Ovary (tissue), 9 donors: ENCODE measurements around the gene CENPVL1. TPM values are rescaled to one million over a fixed set of nuclear protein-coding genes. Genes with fewer than 3 reads are reported as not detected.
A peak's percentile ranks its signal among the peaks of the same experiment; 100 is the strongest.
"Not testable (repeated sequence)": the region's sequence is repeated elsewhere in the genome, so short reads cannot be mapped to it uniquely, and the experiment has no call there.

ENCODE experiments used
- DNase-seq, 5 donors: peaks; one replicate each; pipeline ENCODE4 v3.0.0-alpha.2; 2019 to 2020
- H3K27ac ChIP-seq, 2 donors: fragments of 200-600 bp; one replicate each; pipeline versions ENCODE4 v1.5.1 to v1.8.0; 2019 to 2022
- H3K27me3 ChIP-seq: fragments of 200-600 bp; one replicate; pipeline ENCODE4 v1.8.0; 2022
- H3K36me3 ChIP-seq: fragments of 200-600 bp; sonication (generic); one replicate; pipeline ENCODE4 v1.5.1; 2019
- H3K4me1 ChIP-seq: one replicate; pipeline ENCODE4 v1.8.1; 2013; ENCODE audit warnings: mild to moderate bottlenecking, moderate library complexity; ENCODE audit not compliant: insufficient read depth
- H3K4me3 ChIP-seq: fragments of 200-600 bp; sonication (generic); one replicate; pipeline ENCODE4 v1.5.1; 2017
- H3K9me3 ChIP-seq, 2 donors: fragments of 200-600 bp in 1 of 2; sonication (generic) in 1 of 2; one replicate each; pipeline versions ENCODE4 v1.5.1 to v1.8.1; 2013 to 2019; ENCODE audit warnings: mild to moderate bottlenecking in 1 of 2, moderate library complexity in 1 of 2
- EP300 ChIP-seq: sonication (generic); formaldehyde crosslinking; IDR thresholded peaks from one replicate; pipeline ENCODE4 v1.6.1; 2017; ENCODE audit warnings: antibody characterized with exemption
- POLR2A ChIP-seq: fragments of 450-650 bp; IDR thresholded peaks from one replicate; pipeline ENCODE4 v1.6.1; 2017; ENCODE audit warnings: antibody characterized with exemption, mild to moderate bottlenecking, moderate library complexity
- WGBS, 3 donors: extraction: QIAGEN DNeasy Blood & Tissue Kit in 1 of 3; methylation state at CpG; one replicate each; pipeline versions ENCODE4 v1.1.5 to v1.1.7; 2013 to 2017; 5-methylcytosine and 5-hydroxymethylcytosine counted together
- intact Hi-C, 4 donors: fragments of 100-400 bp; cut with DNase I; formaldehyde crosslinking; loops; one replicate each; pipeline versions ENCODE4 v1.11.0 to v1.15.1; 2022 to 2023
- polyA plus RNA-seq, 2 donors: library from polyadenylated mRNA; stranded (reverse); fragments of 200-250 nt in 1 of 2; fragments of 350-450 nt in 1 of 2; fragmentation: Illumina TruSeq in 1 of 2; extraction: RNeasy Lipid Tissue Mini Kit (QIAGEN cat#74804) in 1 of 2; gene quantifications; one replicate each; pipeline ENCODE4 v1.2.3, GENCODE V29; 2013 to 2014
- total RNA-seq, 7 donors: library from RNA; depleted of rRNA in 2 of 7; stranded (reverse); fragments of >200 nt in 2 of 7; fragmentation: NEBNext Ultra II Directional in 3 of 7; extraction: Animal tissue kit (Norgen Biotek cat#: 25700) in 3 of 7; gene quantifications; one replicate each; pipeline versions ENCODE4 v1.1.0 to v1.2.4, GENCODE V29; 2016 to 2023
- TF ChIP-seq, protein P1 (sequence below), 3 donors: fragments of 450-650 bp in 2 of 3; fragments of 200-600 bp in 1 of 3; IDR thresholded peaks; one replicate each; pipeline versions ENCODE4 v1.5.1 to v1.8.0; 2016 to 2022; ENCODE audit warnings: antibody characterized with exemption in 3 of 3, mild to moderate bottlenecking in 1 of 3
- donor health status: DM: no; HTN: no; CAD: no; lungs with moderate emphysema.
- donor health status: DM: no; HTN: no; CAD: no.
- donor health status: Bipolar disorder and iron deficiency.
- donor health status: DM: yes; HTN: yes; CAD: no.
- donor health status: DM: no; HTN: no; CAD: no.
- donor health status: DM: yes; HTN: yes; CAD: no.

The CENPVL1 gene
- total and polyA plus RNA-seq, 9 donors = not detected

DNA sequence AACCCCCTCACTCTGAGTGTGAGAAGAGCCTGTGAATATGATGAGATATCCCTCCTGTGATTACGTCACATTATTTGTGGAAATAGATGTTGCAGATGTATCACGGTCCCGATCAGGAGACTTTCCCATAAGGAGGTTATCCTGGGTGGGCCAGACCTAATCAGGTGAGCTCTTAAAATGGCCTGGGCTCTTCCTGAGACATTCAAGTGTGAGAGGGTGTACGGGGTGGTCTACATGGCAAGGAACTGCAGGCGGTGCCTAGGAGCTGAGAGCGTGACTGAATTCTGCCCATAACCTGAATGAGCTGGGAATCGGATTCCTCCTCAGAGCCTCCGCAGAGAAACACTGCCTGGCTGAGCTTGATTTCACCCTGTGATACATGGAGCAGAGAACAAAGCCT, 12.9 kb upstream of the CENPVL1 start:
- WGBS, 3 donors = 84 to 86% (median 86%) methylated on average over 8 of the region's 8 CpGs
- no peak for DNase-seq
- no peaks in the 10 kb centered on the region for H3K9me3 ChIP-seq
- no peaks in the 10 kb centered on the region for H3K4me1 ChIP-seq
- H3K36me3 ChIP-seq = no peaks in the 10 kb centered on the region
- intact Hi-C loops = no loop called here
- TF ChIP-seq POLR2A = no peak
- no peak for TF ChIP-seq EP300
- TF ChIP-seq, protein P1, sequence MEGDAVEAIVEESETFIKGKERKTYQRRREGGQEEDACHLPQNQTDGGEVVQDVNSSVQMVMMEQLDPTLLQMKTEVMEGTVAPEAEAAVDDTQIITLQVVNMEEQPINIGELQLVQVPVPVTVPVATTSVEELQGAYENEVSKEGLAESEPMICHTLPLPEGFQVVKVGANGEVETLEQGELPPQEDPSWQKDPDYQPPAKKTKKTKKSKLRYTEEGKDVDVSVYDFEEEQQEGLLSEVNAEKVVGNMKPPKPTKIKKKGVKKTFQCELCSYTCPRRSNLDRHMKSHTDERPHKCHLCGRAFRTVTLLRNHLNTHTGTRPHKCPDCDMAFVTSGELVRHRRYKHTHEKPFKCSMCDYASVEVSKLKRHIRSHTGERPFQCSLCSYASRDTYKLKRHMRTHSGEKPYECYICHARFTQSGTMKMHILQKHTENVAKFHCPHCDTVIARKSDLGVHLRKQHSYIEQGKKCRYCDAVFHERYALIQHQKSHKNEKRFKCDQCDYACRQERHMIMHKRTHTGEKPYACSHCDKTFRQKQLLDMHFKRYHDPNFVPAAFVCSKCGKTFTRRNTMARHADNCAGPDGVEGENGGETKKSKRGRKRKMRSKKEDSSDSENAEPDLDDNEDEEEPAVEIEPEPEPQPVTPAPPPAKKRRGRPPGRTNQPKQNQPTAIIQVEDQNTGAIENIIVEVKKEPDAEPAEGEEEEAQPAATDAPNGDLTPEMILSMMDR (IDR thresholded peaks at IDR 0.05) = no peak
- H3K27ac ChIP-seq = no peak overlapping the region
- no peaks in the 10 kb centered on the region for H3K27me3 ChIP-seq
- H3K4me3 ChIP-seq = no peak overlapping the region

DNA sequence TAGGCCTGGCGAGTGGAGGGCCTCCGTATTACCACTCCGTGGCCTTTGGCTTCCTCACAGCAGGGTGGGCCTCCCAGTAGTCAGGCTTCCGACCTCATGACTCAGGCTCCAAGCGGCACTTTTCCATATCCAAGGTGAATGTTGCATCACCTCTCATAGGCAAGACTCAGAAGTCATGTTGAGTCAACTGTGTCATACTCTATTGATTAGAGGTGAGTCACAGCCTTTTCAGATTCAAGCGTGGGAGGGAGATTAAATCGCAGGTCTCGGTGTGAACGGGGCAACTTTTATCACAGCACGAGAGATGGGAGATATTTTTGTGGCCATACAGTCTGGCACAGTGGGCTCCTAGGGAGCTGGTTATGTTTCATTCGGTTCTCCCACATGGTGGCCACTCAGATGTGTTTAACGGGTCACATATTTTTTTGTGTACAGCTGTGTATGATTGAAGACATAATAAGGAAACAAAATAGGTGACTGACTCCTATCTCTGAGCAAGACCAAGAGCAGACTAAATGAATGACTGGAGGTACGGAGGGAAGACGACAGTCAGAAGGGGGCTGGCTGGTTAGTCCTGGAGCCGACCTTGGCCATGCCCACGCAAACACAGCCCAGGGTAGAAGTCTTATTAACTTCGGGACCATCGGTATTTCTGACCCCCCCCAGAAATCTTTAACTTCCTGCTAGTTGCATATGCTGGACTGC, 2.8 kb downstream of the CENPVL1 start:
- H3K27me3 ChIP-seq, DNase-seq, H3K4me3 ChIP-seq, H3K9me3 ChIP-seq, H3K36me3 ChIP-seq, H3K27ac ChIP-seq, H3K4me1 ChIP-seq, intact Hi-C loops: not testable (repeated sequence)
- no CpG with 5 or more reads among the region's 18 CpGs for WGBS, 3 donors

DNA sequence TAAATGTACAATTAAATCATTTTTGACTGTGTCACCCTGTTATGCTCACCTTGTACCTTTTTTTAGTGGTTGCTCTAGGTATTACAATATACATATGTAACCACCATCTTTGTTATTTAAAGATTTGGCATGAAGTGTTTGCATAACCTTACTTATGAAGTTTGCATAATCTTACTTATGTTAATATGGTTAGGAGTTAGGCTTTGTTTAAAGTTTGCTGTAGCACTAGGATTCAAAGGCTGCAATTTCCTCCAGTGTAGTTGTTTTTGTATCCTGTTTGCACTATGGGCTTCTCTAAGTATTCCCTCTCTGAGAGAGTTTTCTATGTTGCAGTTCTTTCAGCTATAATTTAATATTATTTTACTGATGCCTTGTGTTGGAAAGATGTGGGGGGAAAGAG, 17.9 kb downstream of the CENPVL1 start:
- DNase-seq = no peak
- Histone ChIP-seq H3K27me3 (no peaks in the 10 kb centered on the region), H3K27ac (no peak overlapping the region), H3K36me3 (no peaks in the 10 kb centered on the region), H3K4me3 (no peak overlapping the region), H3K4me1 (no peaks in the 10 kb centered on the region), H3K9me3 (no peaks in the 10 kb centered on the region)
- intact Hi-C loops = no loop called here
- TF ChIP-seq POLR2A (no peak), EP300 (no peak)
- TF ChIP-seq, protein P1 (IDR thresholded peaks at IDR 0.05) = no peak

DNA sequence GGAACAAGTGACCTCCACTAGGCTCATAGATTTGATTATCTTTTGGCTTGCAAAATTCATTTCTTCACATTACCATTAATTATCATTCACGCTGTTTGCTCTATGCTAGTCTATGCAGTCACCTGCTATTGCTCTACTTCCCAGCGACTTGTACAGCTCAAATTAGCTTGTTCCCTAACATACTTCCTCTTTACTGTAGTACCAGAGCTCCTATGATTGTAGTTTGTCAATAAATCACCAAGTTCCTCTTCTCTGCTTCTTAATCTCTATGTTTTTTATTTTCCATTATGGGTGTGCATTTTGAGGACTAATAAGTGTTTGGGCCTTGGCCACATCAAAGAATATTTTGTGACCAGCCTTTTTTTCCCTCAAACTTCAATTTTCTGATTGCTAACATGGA, 26.8 kb downstream of the CENPVL1 start:
- H3K9me3 ChIP-seq = no peaks in the 10 kb centered on the region
- H3K27me3 ChIP-seq = no peaks in the 10 kb centered on the region
- H3K4me3 ChIP-seq = no peak overlapping the region
- TF ChIP-seq, protein P1 (IDR thresholded peaks at IDR 0.05) = no peak
- TF ChIP-seq EP300 = no peak
- TF ChIP-seq POLR2A = no peak
- no peak for DNase-seq
- H3K36me3 ChIP-seq = no peaks in the 10 kb centered on the region
- 52 to 58% (median 57%) methylated on average over 2 of the region's 2 CpGs for WGBS, 3 donors
- H3K27ac ChIP-seq = no peak overlapping the region
- H3K4me1 ChIP-seq = no peaks in the 10 kb centered on the region
- intact Hi-C loops = no loop called here

DNA sequence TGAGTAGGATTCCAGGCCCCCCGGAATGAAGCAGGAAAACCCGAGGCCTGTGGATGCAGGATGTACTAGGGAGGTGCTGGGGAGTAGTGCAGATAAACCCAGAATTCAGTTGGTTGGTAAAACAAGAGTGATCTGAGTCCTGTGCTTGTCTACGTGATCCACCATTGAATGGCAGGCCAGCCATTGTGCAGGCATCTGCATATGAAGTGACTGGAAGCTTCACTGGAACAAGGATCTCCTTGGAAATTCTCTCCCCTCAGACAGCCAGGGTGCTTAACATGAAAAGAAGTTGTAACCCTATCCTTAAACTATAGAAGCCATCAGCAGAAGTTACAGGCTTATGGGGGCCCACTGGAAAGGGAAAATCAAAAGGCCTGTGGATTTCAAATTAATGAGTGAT, 32.3 kb downstream of the CENPVL1 start:
- no peaks in the 10 kb centered on the region for H3K4me1 ChIP-seq
- intact Hi-C loops = no loop called here
- no peaks in the 10 kb centered on the region for H3K36me3 ChIP-seq
- no peak for DNase-seq
- peaks cover 0 to 4% of the 10 kb centered on the region in 2 donors for H3K9me3 ChIP-seq
- H3K27me3 ChIP-seq = no peaks in the 10 kb centered on the region
- WGBS, 3 donors = 54 to 57% (median 54%) methylated on average over 3 of the region's 3 CpGs
- TF ChIP-seq POLR2A (no peak), EP300 (no peak)
- TF ChIP-seq, protein P1 (IDR thresholded peaks at IDR 0.05) = no peak
- H3K27ac ChIP-seq = peak overlapping the region in 1 of 2 donors; percentile 61
- no peak overlapping the region for H3K4me3 ChIP-seq
